K562 (cell line): ENCODE data around the gene EIF2S1. TPM values are rescaled to one million over a fixed set of nuclear protein-coding genes. Genes with fewer than 3 reads are reported as not detected.

Source experiments
- ATAC-seq: fragments of 200-7000 bp; cut with Tn5 transposase; 3 replicates; pipeline ENCODE4 v1.9.1; 2020; ENCODE audit warnings: moderate library complexity
- BruUV-seq: library from RNA; stranded (reverse); fragments of 400-500 nt; replicated peaks from 2 replicates; lab custom pipeline; 2021; lab: Mats Ljungman, UMichigan
- CTCF ChIA-PET: fragments of 300-600 bp; formaldehyde crosslinking; extraction: SDS; loops from one replicate; lab custom pipeline; 2021; ENCODE audit warnings: low intra/inter-chr PET ratio; lab: Yijun Ruan, JAX
- POLR2A ChIA-PET: fragments of 300-600, 350-650 bp; sonication (Branson Sonifier 250); formaldehyde crosslinking; extraction: SDS; loops from one replicate; lab custom pipeline; 2021; ENCODE audit warnings: antibody characterized with exemption, inconsistent platforms; lab: Yijun Ruan, JAX
- DNase-seq, 4 experiments: peaks; one replicate each; pipeline versions ENCODE4 v3.0.0 to v3.0.0-alpha.2; 2011 to 2018; ENCODE audit warnings: low spot score in 3 of 4, mixed read lengths in 3 of 4; ENCODE audit errors: extremely low read depth in 1 of 4
- FAIRE-seq: peaks from 2 replicates; lab custom pipeline; 2011; peaks lifted over from hg19 to GRCh38; lab: Jason Lieb, UNC
- H2AFZ ChIP-seq: 2 replicates; pipeline ENCODE4 v1.6.0; 2011; ENCODE audit warnings: low read depth, low read length, control low read depth, inconsistent platforms
- H3K27ac ChIP-seq: fragments of 200-600 bp; 3 replicates; pipeline ENCODE4 v1.8.0; 2011; ENCODE audit warnings: low read depth, mild to moderate bottlenecking, control low read depth, inconsistent platforms, low read length, moderate library complexity, mixed read lengths; ENCODE audit errors: extremely low read depth
- H3K27me3 ChIP-seq, 2 experiments: fragments of 300-600 bp in 1 of 2; 2 replicates in 1 of 2; 3 replicates in 1 of 2; pipeline versions ENCODE4 v1.6.0 to v1.8.0; 2011; ENCODE audit warnings: inconsistent platforms in 2 of 2, low read length in 2 of 2, mild to moderate bottlenecking in 1 of 2, mixed read lengths in 1 of 2, moderate library complexity in 1 of 2; ENCODE audit not compliant: control insufficient read depth in 2 of 2, insufficient read depth in 2 of 2
- H3K36me3 ChIP-seq: fragments of 300-600 bp; 3 replicates; pipeline ENCODE4 v1.8.0; 2011; ENCODE audit warnings: mild to moderate bottlenecking, low read length, inconsistent platforms; ENCODE audit not compliant: control insufficient read depth, insufficient read depth
- H3K4me1 ChIP-seq, 2 experiments: fragments of 200-600 bp in 1 of 2; replicated peaks in 1 of 2; 2 replicates in 1 of 2; 3 replicates in 1 of 2; pipeline versions ENCODE4 v1.5.1 to v1.8.0; 2011; ENCODE audit warnings: inconsistent platforms in 2 of 2, low read length in 2 of 2, mild to moderate bottlenecking in 1 of 2, mixed read lengths in 1 of 2, moderate library complexity in 1 of 2; ENCODE audit not compliant: control insufficient read depth in 2 of 2, insufficient read depth in 2 of 2
- H3K4me2 ChIP-seq: 2 replicates; pipeline ENCODE4 v1.6.1; 2011; ENCODE audit warnings: low read length, control low read depth, inconsistent platforms, mixed read lengths; ENCODE audit not compliant: insufficient read depth
- H3K4me3 ChIP-seq: fragments of 200-600 bp; sonication (generic), shearing (Covaris generic); 2 replicates; pipeline ENCODE4 v1.5.1; 2016; ENCODE audit warnings: control low read depth, inconsistent platforms
- H3K79me2 ChIP-seq: fragments of 200-600 bp; 3 replicates; pipeline ENCODE4 v1.8.0; 2011; ENCODE audit warnings: low read length, inconsistent platforms; ENCODE audit not compliant: control insufficient read depth, insufficient read depth
- H3K9ac ChIP-seq, 2 experiments: 2 replicates each; pipeline versions ENCODE4 v1.6.0 to v1.6.1; 2011; ENCODE audit warnings: low read depth in 2 of 2, low read length in 2 of 2, control low read depth in 1 of 2, inconsistent platforms in 1 of 2, mild to moderate bottlenecking in 1 of 2, mixed read lengths in 1 of 2; ENCODE audit not compliant: insufficient read depth in 1 of 2
- H3K9me1 ChIP-seq: one replicate; pipeline ENCODE4 v1.6.0; 2011; ENCODE audit warnings: inconsistent platforms, mild to moderate bottlenecking, low read length, moderate library complexity; ENCODE audit not compliant: control insufficient read depth, insufficient read depth
- H3K9me3 ChIP-seq: replicated peaks from 2 replicates; pipeline ENCODE4 v1.5.1; 2011; ENCODE audit warnings: low read depth, low read length, inconsistent platforms; ENCODE audit not compliant: control insufficient read depth, insufficient read depth
- H4K20me1 ChIP-seq: replicated peaks from 2 replicates; pipeline ENCODE4 v1.6.1; 2011; ENCODE audit warnings: low read length, inconsistent platforms, mixed read lengths; ENCODE audit not compliant: control insufficient read depth, insufficient read depth
- ARHGAP35 ChIP-seq: fragments of 450-650 bp; IDR thresholded peaks from 2 replicates; pipeline ENCODE4 v1.6.1; 2018; ENCODE audit not compliant: partially characterized antibody
- BRD9 ChIP-seq: fragments of 450-650 bp; IDR thresholded peaks from 2 replicates; pipeline ENCODE4 v1.6.1; 2018; ENCODE audit warnings: low read depth; ENCODE audit not compliant: partially characterized antibody
- C11orf30 ChIP-seq: fragments of 450-650 bp; IDR thresholded peaks from 2 replicates; pipeline ENCODE4 v1.6.1; 2016; ENCODE audit warnings: low read depth, mild to moderate bottlenecking
- EGR1 ChIP-seq: fragments of 450-650 bp; conservative IDR thresholded peaks from 2 replicates; pipeline ENCODE4 v1.6.1; 2017; ENCODE audit warnings: mild to moderate bottlenecking
- NFE2 ChIP-seq: IDR thresholded peaks from 2 replicates; pipeline ENCODE4 v1.6.1; 2014; ENCODE audit warnings: antibody characterized with exemption, low read depth
- PPARD ChIP-seq: fragments of 250-450 bp; sonication (Bioruptor Pico); IDR thresholded peaks from 2 replicates; pipeline ENCODE4 v1.8.0; 2022; ENCODE audit warnings: inconsistent platforms, mild to moderate bottlenecking, moderate library complexity
- SAFB2 ChIP-seq: fragments of 200-400 bp; formaldehyde crosslinking; IDR thresholded peaks from 2 replicates; pipeline ENCODE4 v1.6.1; 2018; ENCODE audit warnings: borderline replicate concordance, low read length, low read depth, moderate library complexity; ENCODE audit not compliant: severe bottlenecking
- SMAD2 ChIP-seq: fragments of 150-350 bp; IDR thresholded peaks from 2 replicates; pipeline ENCODE4 v1.6.1; 2014; ENCODE audit warnings: low read depth, mild to moderate bottlenecking, low read length
- SRSF7 ChIP-seq: fragments of 200-400 bp; formaldehyde crosslinking; optimal IDR thresholded peaks from 2 replicates; pipeline ENCODE3; 2017; ENCODE audit warnings: mild to moderate bottlenecking, low read depth, low read length
- TEAD2 ChIP-seq: fragments of 450-650 bp; IDR thresholded peaks from 2 replicates; pipeline ENCODE4 v1.6.1; 2016; ENCODE audit warnings: missing genetic modification characterization, control low read depth, missing compliant biosample characterization
- WHSC1 ChIP-seq: IDR thresholded peaks from one replicate; pipeline ENCODE4 v1.6.1; 2012; ENCODE audit warnings: low read length, control low read depth, inconsistent platforms
- ZNF239 ChIP-seq: fragments of 250-450 bp; sonication (Bioruptor Pico); IDR thresholded peaks from 2 replicates; pipeline ENCODE4 v1.4.0; 2020; ENCODE audit warnings: mild to moderate bottlenecking
- WGBS: fragments of 100-300 bp; shearing (Covaris generic); methylation state at CpG from one replicate; pipeline ENCODE4 v1.1.6; 2016; ENCODE audit warnings: low coverage, mixed read lengths; ENCODE audit not compliant: insufficient coverage; ENCODE audit errors: missing lambda C conversion rate; 5-methylcytosine and 5-hydroxymethylcytosine counted together
- in situ Hi-C: fragments of 300-500 bp; cut with MboI; formaldehyde crosslinking; loops from 4 replicates; pipeline ENCODE4 v1.15.0; 2018; ENCODE audit warnings: inconsistent platforms, mixed read lengths
- intact Hi-C: fragments of 100-400 bp; cut with micrococcal nuclease; formaldehyde crosslinking; loops from 2 replicates; pipeline ENCODE4 v1.14.2; 2022
- polyA plus RNA-seq, 8 experiments: library from polyadenylated mRNA; depleted of rRNA in 4 of 8; stranded (reverse) in 5 of 8; unstranded in 3 of 8; fragments of >200 nt; fragmentation: Nextera tagmentation in 2 of 8; fragmentation: Illumina TruSeq in 1 of 8; extraction: Ambion mirVana in 2 of 8; extraction: Trizol in 1 of 8; gene quantifications; 2 replicates each; pipeline versions ENCODE4 v1.2.1 to v1.2.3, GENCODE V29; 2011 to 2014; ENCODE audit warnings: inconsistent platforms in 1 of 8, missing spikeins in 1 of 8
- total RNA-seq, 7 experiments: library from RNA; depleted of rRNA in 6 of 7; stranded (reverse); fragments of >200 nt in 6 of 7; fragmentation: Illumina TruSeq in 2 of 7; extraction: Trizol in 2 of 7; gene quantifications; 2 replicates each; pipeline versions ENCODE4 v1.2.1 to v1.2.3, GENCODE V29; 2011 to 2021; ENCODE audit warnings: low replicate concordance in 1 of 7
- TF ChIP-seq, protein P1 (sequence below): sonication (generic); formaldehyde crosslinking; IDR thresholded peaks from 2 replicates; pipeline ENCODE4 v1.8.0; 2022; ENCODE audit warnings: missing genetic modification reagents, mild to moderate bottlenecking, borderline replicate concordance
- TF ChIP-seq, protein P2 (sequence below): fragments of 250-450 bp; sonication (Bioruptor Pico); IDR thresholded peaks from 2 replicates; pipeline ENCODE4 v1.8.0; 2021; ENCODE audit warnings: moderate library complexity, mild to moderate bottlenecking, inconsistent platforms

The EIF2S1 gene
- total and polyA plus RNA-seq, 9 of the 15 experiments (the other 6 are each of a cell fraction or from before 2014, with no cell fraction given): 216 to 1,018 (median 332) TPM

DNA sequence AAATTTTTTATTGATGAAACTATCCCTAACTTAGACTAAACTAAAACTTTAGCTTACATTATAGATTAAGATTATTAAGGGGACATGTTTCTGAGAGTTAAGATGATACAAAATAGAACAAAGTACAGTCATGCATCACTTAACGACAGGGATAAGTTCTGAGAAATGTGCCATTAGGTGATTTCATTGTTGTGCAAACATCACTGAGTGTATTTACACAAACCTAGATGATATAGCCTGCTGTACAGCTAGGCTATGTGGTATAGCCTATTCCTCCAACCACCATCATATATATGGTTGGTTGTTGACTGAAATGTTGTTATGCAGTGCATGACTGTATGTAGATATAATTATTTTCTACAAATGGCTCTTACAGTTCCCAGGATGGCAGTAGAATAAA is 47.0 kb upstream of the EIF2S1 start:
- H3K4me1 ChIP-seq: no peaks in the 10 kb centered on the region
- in situ Hi-C loops (no loop called here), intact Hi-C loops (no loop called here)
- no peaks in the 10 kb centered on the region for H4K20me1 ChIP-seq
- ATAC-seq (no peak), FAIRE-seq (no peak), DNase-seq (no peak)
- ChIA-PET CTCF (no interaction called here), POLR2A (no interaction called here)
- H3K27me3 ChIP-seq: no peaks in the 10 kb centered on the region
- WGBS: 63% methylated on average over 1 of the region's 1 CpG
- H3K79me2 ChIP-seq: no peaks in the 10 kb centered on the region
- no peak overlapping the region for H3K9ac ChIP-seq
- peaks cover 7% of the 10 kb centered on the region; the same call in 1 of the 3 replicates for H3K36me3 ChIP-seq
- no peak overlapping the region for H3K4me2 ChIP-seq
- H3K4me3 ChIP-seq: no peak overlapping the region
- no peak overlapping the region for H3K27ac ChIP-seq
- H2AFZ ChIP-seq: no peak overlapping the region
- BruUV-seq: no TSS peak
- TF ChIP-seq BRD9 (no peak), TEAD2 (tag) (no peak), SMAD2 (no peak), ARHGAP35 (no peak), C11orf30 (no peak), NFE2 (no peak), PPARD (CRISPR knock-in tag) (no peak), ZNF239 (CRISPR knock-in tag) (no peak), WHSC1 (no peak), SRSF7 (no peak), SAFB2 (no peak), EGR1 (no peak)
- TF ChIP-seq, protein P1, sequence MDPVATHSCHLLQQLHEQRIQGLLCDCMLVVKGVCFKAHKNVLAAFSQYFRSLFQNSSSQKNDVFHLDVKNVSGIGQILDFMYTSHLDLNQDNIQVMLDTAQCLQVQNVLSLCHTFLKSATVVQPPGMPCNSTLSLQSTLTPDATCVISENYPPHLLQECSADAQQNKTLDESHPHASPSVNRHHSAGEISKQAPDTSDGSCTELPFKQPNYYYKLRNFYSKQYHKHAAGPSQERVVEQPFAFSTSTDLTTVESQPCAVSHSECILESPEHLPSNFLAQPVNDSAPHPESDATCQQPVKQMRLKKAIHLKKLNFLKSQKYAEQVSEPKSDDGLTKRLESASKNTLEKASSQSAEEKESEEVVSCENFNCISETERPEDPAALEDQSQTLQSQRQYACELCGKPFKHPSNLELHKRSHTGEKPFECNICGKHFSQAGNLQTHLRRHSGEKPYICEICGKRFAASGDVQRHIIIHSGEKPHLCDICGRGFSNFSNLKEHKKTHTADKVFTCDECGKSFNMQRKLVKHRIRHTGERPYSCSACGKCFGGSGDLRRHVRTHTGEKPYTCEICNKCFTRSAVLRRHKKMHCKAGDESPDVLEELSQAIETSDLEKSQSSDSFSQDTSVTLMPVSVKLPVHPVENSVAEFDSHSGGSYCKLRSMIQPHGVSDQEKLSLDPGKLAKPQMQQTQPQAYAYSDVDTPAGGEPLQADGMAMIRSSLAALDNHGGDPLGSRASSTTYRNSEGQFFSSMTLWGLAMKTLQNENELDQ (CRISPR knock-in tag): no peak
- TF ChIP-seq, protein P2, sequence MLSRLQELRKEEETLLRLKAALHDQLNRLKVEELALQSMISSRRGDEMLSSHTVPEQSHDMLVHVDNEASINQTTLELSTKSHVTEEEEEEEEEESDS (CRISPR knock-in tag): no peak
- H3K9me1 ChIP-seq: no peaks in the 10 kb centered on the region
- no peaks in the 10 kb centered on the region for H3K9me3 ChIP-seq
